Lower leg skin (tissue), 3 donors: ENCODE data around the gene FCN3.

ENCODE experiments used
- CTCF ChIP-seq, 3 donors: fragments of 450-650 bp; IDR thresholded peaks; one replicate each; pipeline ENCODE4 v1.5.1; 2016; ENCODE audit warnings: antibody characterized with exemption in 3 of 3, mild to moderate bottlenecking in 3 of 3, moderate library complexity in 2 of 3
- POLR2A ChIP-seq, 2 donors: fragments of 450-650 bp; IDR thresholded peaks; one replicate each; pipeline ENCODE4 v1.6.1; 2016 to 2017; ENCODE audit warnings: antibody characterized with exemption in 2 of 2, mild to moderate bottlenecking in 1 of 2, moderate library complexity in 1 of 2

- TF ChIP-seq POLR2A (IDR thresholded peaks at IDR 0.05) (no peak), CTCF (IDR thresholded peaks at IDR 0.05) (no peak)
Measured at GRCh38 chr1:27327964-27328363, 46.7 kb downstream of the FCN3 start.
